Smooth muscle cell (in vitro differentiated cells): ENCODE results near the gene DEGS2. TPM values are rescaled to one million over a fixed set of nuclear protein-coding genes. Genes with fewer than 3 reads are reported as not detected.
"Not testable (repeated sequence)": the region's sequence is repeated elsewhere in the genome, so short reads cannot be mapped to it uniquely, and the experiment has no call there.

Experiments used
- DNase-seq: peaks from one replicate; lab custom pipeline; 2025; ENCODE audit not compliant: unreplicated experiment; lab: John Stamatoyannopoulos, UW
- H2AFZ ChIP-seq: fragments of 200-600 bp; sonication (generic); 2 replicates; pipeline ENCODE4 v1.6.0; 2016; ENCODE audit warnings: antibody characterized with exemption, low read depth, mild to moderate bottlenecking
- H3F3A ChIP-seq: fragments of 200-600 bp; sonication (generic); 2 replicates; pipeline ENCODE4 v1.6.0; 2017; ENCODE audit warnings: antibody characterized with exemption, low read depth
- H3K27ac ChIP-seq: fragments of 200-600 bp; sonication (generic); 2 replicates; pipeline ENCODE4 v1.5.1; 2016; ENCODE audit warnings: low read depth, mild to moderate bottlenecking
- H3K27me3 ChIP-seq: fragments of 200-600 bp; sonication (generic); 2 replicates; pipeline ENCODE4 v1.6.1; 2016; ENCODE audit warnings: low read depth, mild to moderate bottlenecking
- H3K36me3 ChIP-seq: fragments of 200-600 bp; sonication (generic); 2 replicates; pipeline ENCODE4 v1.5.1; 2016; ENCODE audit warnings: low read depth
- H3K4me1 ChIP-seq: fragments of 200-600 bp; sonication (generic); 2 replicates; pipeline ENCODE4 v1.5.1; 2016; ENCODE audit warnings: low read depth
- H3K4me2 ChIP-seq: fragments of 200-600 bp; sonication (generic); 2 replicates; pipeline ENCODE4 v1.6.0; 2016; ENCODE audit warnings: mild to moderate bottlenecking
- H3K4me3 ChIP-seq: fragments of 200-600 bp; sonication (generic); 2 replicates; pipeline ENCODE4 v1.5.1; 2016; ENCODE audit warnings: mild to moderate bottlenecking
- H3K79me2 ChIP-seq: fragments of 200-600 bp; sonication (generic); 2 replicates; pipeline ENCODE4 v1.6.0; 2016; ENCODE audit warnings: low read depth, mild to moderate bottlenecking
- H3K9ac ChIP-seq: fragments of 200-600 bp; sonication (generic); 2 replicates; pipeline ENCODE4 v1.6.0; 2016; ENCODE audit warnings: low read depth
- H3K9me3 ChIP-seq: fragments of 200-600 bp; sonication (generic); replicated peaks from 2 replicates; pipeline ENCODE4 v1.5.1; 2016; ENCODE audit warnings: low read depth
- H4K20me1 ChIP-seq: fragments of 200-600 bp; sonication (generic); 2 replicates; pipeline ENCODE4 v1.6.0; 2016; ENCODE audit warnings: low read depth
- WGBS: methylation state at CpG from one replicate; pipeline ENCODE4 v1.1.7; 2016; ENCODE audit warnings: low lambda C conversion rate; 5-methylcytosine and 5-hydroxymethylcytosine counted together
- polyA plus RNA-seq: library from polyadenylated mRNA; unstranded; fragments of >200 nt; fragmentation: Nextera tagmentation; extraction: Ambion mirVana; gene quantifications from 2 replicates; pipeline ENCODE4 v1.2.1, GENCODE V29; 2016
- total RNA-seq: library from RNA; depleted of rRNA; stranded (reverse); fragments of >200 nt; gene quantifications from 2 replicates; pipeline ENCODE4 v1.2.3, GENCODE V29; 2014
- TF ChIP-seq, protein P1 (sequence below): fragments of 200-600 bp; sonication (generic); IDR thresholded peaks from 2 replicates; pipeline ENCODE4 v1.5.1; 2017; ENCODE audit warnings: borderline replicate concordance, mild to moderate bottlenecking, antibody characterized with exemption; ENCODE audit not compliant: insufficient read depth, poor library complexity, severe bottlenecking

DEGS2 gene
- total and polyA plus RNA-seq, 2 experiments from 2014 or later, result 0.45 to 0.83 TPM

DNA sequence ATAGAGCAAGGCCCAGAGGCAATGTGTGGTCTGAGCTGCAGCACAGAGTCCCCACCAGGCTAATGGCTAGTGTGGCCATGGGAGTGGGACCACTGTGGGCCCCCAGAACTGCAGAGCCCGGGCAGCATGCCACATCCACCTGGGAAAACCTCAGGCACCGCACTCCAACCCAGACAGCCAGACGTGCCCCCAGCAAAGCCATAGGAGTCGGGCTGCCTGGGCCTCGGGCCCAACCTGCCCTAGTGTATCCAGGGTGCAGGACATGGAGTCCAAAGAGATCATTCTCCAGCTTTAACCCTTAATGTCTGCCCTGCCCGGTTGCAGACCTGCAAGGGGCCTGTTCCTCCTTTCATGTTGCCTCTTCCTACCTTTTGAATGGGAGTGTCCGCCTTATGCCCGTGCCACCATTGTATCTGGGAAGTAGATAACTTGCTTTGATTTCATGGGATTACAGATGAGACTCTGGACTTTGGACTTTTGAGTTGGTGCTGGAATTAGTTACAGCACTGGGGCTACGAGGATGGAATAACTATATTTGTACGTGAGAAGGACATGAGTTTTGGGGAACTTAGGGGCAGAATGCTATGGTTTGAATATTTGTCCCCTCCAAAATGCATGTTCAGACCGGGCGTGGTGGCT, 29.1 kb upstream of the DEGS2 start:
- DNase-seq, result no peak
- no peak overlapping the region for H3K4me2 ChIP-seq
- no peak overlapping the region for H2AFZ ChIP-seq
- H3K79me2 ChIP-seq, result no peaks in the 10 kb centered on the region
- H3K9me3 ChIP-seq, result no peaks in the 10 kb centered on the region
- H3K27ac ChIP-seq, result no peak overlapping the region
- WGBS, result 98% methylated on average over 12 of the region's 12 CpGs
- TF ChIP-seq, protein P1, sequence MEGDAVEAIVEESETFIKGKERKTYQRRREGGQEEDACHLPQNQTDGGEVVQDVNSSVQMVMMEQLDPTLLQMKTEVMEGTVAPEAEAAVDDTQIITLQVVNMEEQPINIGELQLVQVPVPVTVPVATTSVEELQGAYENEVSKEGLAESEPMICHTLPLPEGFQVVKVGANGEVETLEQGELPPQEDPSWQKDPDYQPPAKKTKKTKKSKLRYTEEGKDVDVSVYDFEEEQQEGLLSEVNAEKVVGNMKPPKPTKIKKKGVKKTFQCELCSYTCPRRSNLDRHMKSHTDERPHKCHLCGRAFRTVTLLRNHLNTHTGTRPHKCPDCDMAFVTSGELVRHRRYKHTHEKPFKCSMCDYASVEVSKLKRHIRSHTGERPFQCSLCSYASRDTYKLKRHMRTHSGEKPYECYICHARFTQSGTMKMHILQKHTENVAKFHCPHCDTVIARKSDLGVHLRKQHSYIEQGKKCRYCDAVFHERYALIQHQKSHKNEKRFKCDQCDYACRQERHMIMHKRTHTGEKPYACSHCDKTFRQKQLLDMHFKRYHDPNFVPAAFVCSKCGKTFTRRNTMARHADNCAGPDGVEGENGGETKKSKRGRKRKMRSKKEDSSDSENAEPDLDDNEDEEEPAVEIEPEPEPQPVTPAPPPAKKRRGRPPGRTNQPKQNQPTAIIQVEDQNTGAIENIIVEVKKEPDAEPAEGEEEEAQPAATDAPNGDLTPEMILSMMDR, result no peak
- H3K36me3 ChIP-seq, result no peaks in the 10 kb centered on the region
- peaks cover 9% of the 10 kb centered on the region for H3K4me1 ChIP-seq
- H4K20me1 ChIP-seq, result no peaks in the 10 kb centered on the region
- H3K4me3 ChIP-seq, result no peak overlapping the region
- no peak overlapping the region for H3K9ac ChIP-seq
- no peaks in the 10 kb centered on the region for H3K27me3 ChIP-seq
- H3F3A ChIP-seq, result peaks cover 3% of the 10 kb centered on the region

DNA sequence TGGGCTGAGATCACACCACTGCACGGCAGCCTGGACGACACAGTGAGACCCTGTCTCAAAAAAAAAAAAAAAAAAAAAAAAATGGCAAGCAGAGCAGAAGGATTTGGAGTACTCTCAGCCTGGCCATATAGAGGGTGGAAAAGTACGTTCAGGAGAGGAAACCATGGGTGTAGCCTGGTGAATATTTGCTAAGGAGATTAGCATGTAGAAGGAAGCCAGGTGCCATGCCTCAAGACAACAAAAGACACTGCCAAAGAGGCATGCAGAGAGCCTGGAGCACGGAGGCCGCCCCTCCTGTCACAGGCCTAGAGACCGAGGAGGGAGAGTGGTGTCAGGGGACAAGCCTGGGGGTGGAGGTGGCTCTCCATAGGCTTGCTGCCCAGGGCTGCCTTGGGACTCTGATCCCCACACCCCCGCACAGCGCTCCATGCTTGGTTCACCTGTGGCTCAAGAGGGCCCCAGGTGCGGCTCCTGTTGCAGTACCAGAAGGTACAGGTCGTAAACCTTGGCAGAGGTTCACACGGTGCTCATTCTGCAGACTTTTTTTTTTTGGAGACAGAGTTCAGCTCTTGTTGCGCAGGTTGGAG, 27.9 kb upstream of the DEGS2 start:
- H3F3A ChIP-seq, result no peaks in the 10 kb centered on the region
- H3K4me2 ChIP-seq, result no peak overlapping the region
- no peak overlapping the region for H3K9ac ChIP-seq
- no peaks in the 10 kb centered on the region for H3K27me3 ChIP-seq
- peaks cover 2% of the 10 kb centered on the region for H3K4me1 ChIP-seq
- H3K4me3 ChIP-seq, result no peak overlapping the region
- no peaks in the 10 kb centered on the region for H4K20me1 ChIP-seq
- 87% methylated on average over 12 of the region's 12 CpGs for WGBS
- H3K27ac ChIP-seq, result no peak overlapping the region
- H3K9me3 ChIP-seq, result no peaks in the 10 kb centered on the region
- no peaks in the 10 kb centered on the region for H3K36me3 ChIP-seq
- H3K79me2 ChIP-seq, result no peaks in the 10 kb centered on the region
- TF ChIP-seq, protein P1, result no peak
- DNase-seq, result no peak
- H2AFZ ChIP-seq, result no peak overlapping the region

GRCh38 chr14:100181876-100182551, 22.6 kb upstream of the DEGS2 start:
- H3K36me3 ChIP-seq, H3K4me3 ChIP-seq, H3K9ac ChIP-seq, H3F3A ChIP-seq, H3K9me3 ChIP-seq, H3K4me1 ChIP-seq, DNase-seq, H4K20me1 ChIP-seq, H3K27ac ChIP-seq, H3K4me2 ChIP-seq, H3K79me2 ChIP-seq, H3K27me3 ChIP-seq, H2AFZ ChIP-seq: not testable (repeated sequence)
- 88% methylated on average over 4 of the region's 4 CpGs for WGBS

GRCh38 chr14:100180671-100181070, 21.2 kb upstream of the DEGS2 start:
- not testable (repeated sequence) for H3K27ac ChIP-seq, H3K36me3 ChIP-seq, H3K79me2 ChIP-seq, H3K9me3 ChIP-seq, H3K9ac ChIP-seq, H2AFZ ChIP-seq, DNase-seq, H3K4me2 ChIP-seq, H3K27me3 ChIP-seq, H3K4me3 ChIP-seq, H4K20me1 ChIP-seq, H3F3A ChIP-seq, H3K4me1 ChIP-seq
- 97% methylated on average over 7 of the region's 30 CpGs for WGBS
